ENCODE data around the gene ARL15.

Gene ARL15

GRCh38 chr5:54261596-54261995 lies 48.8 kb downstream of the ARL15 start:
- Histone ChIP-seq H3K36me3 (ENCODE audit: insufficient read depth, low read length) (no peaks in the 10 kb centered on the region), H3K4me1 (ENCODE audit: insufficient read depth, low read length) (0 out of 2 replicates have a peak, but pooled peaks cover 9% of the 10 kb centered on the region), H3K9me3 (ENCODE audit: control insufficient read depth, insufficient read depth, low read length) (no peaks in the 10 kb centered on the region), H3K9ac (ENCODE audit: low read depth, low read length) (no peak overlapping the region)

GRCh38 chr5:54259981-54260380 lies 50.4 kb downstream of the ARL15 start:
- Histone ChIP-seq H3K9me3 (ENCODE audit: control insufficient read depth, insufficient read depth, low read length) (no peaks in the 10 kb centered on the region), H3K4me1 (ENCODE audit: insufficient read depth, low read length) (0 out of 2 replicates have a peak, but pooled peaks cover 9% of the 10 kb centered on the region), H3K9ac (ENCODE audit: low read depth, low read length) (no peak overlapping the region), H3K36me3 (ENCODE audit: insufficient read depth, low read length) (no peaks in the 10 kb centered on the region)

- Histone ChIP-seq H3K4me1 (ENCODE audit: insufficient read depth, low read length) (0 out of 2 replicates have a peak, but pooled peaks cover 9% of the 10 kb centered on the region), H3K36me3 (ENCODE audit: insufficient read depth, low read length) (no peaks in the 10 kb centered on the region), H3K9ac (ENCODE audit: low read depth, low read length) (no peak overlapping the region), H3K9me3 (ENCODE audit: control insufficient read depth, insufficient read depth, low read length) (no peaks in the 10 kb centered on the region)
Observed at GRCh38 chr5:54259090-54259489, 51.3 kb downstream of the ARL15 start.

GRCh38 chr5:54257366-54258118 lies 52.8 kb downstream of the ARL15 start:
- Histone ChIP-seq H3K9me3 (ENCODE audit: control insufficient read depth, insufficient read depth, low read length) (no peaks in the 10 kb centered on the region), H3K4me1 (ENCODE audit: insufficient read depth, low read length) (0 out of 2 replicates have a peak, but pooled peaks cover 9% of the 10 kb centered on the region), H3K9ac (ENCODE audit: low read depth, low read length) (no peak overlapping the region), H3K36me3 (ENCODE audit: insufficient read depth, low read length) (no peaks in the 10 kb centered on the region)

- H3K4me1 ChIP-seq (ENCODE audit: insufficient read depth, low read length) = peaks cover 7% of the 10 kb centered on the region; the same call in 1 of the 2 replicates
- H3K9ac ChIP-seq (ENCODE audit: low read depth, low read length) = no peak overlapping the region
- no peaks in the 10 kb centered on the region for H3K9me3 ChIP-seq (ENCODE audit: control insufficient read depth, insufficient read depth, low read length)
- no peaks in the 10 kb centered on the region for H3K36me3 ChIP-seq (ENCODE audit: insufficient read depth, low read length)
Observed at GRCh38 chr5:54254482-54255198, 55.7 kb downstream of the ARL15 start.

- no peaks in the 10 kb centered on the region for H3K9me3 ChIP-seq (ENCODE audit: control insufficient read depth, insufficient read depth, low read length)
- H3K36me3 ChIP-seq (ENCODE audit: insufficient read depth, low read length) = no peaks in the 10 kb centered on the region
- no peak overlapping the region for H3K9ac ChIP-seq (ENCODE audit: low read depth, low read length)
- H3K4me1 ChIP-seq (ENCODE audit: insufficient read depth, low read length) = peaks cover 5% of the 10 kb centered on the region; the same call in 1 of the 2 replicates
Observed at GRCh38 chr5:54251981-54252380, 58.4 kb downstream of the ARL15 start.

GRCh38 chr5:54249210-54250028 lies 61.0 kb downstream of the ARL15 start:
- Histone ChIP-seq H3K4me1 (ENCODE audit: insufficient read depth, low read length) (peaks cover 5% of the 10 kb centered on the region; the same call in 1 of the 2 replicates), H3K9ac (ENCODE audit: low read depth, low read length) (no peak overlapping the region), H3K36me3 (ENCODE audit: insufficient read depth, low read length) (no peaks in the 10 kb centered on the region), H3K9me3 (ENCODE audit: control insufficient read depth, insufficient read depth, low read length) (no peaks in the 10 kb centered on the region)

- H3K4me1 ChIP-seq (ENCODE audit: insufficient read depth, low read length) = peaks cover 4% of the 10 kb centered on the region; the same call in 1 of the 2 replicates
- no peaks in the 10 kb centered on the region for H3K36me3 ChIP-seq (ENCODE audit: insufficient read depth, low read length)
- H3K9me3 ChIP-seq (ENCODE audit: control insufficient read depth, insufficient read depth, low read length) = no peaks in the 10 kb centered on the region
- no peak overlapping the region for H3K9ac ChIP-seq (ENCODE audit: low read depth, low read length)
Observed at GRCh38 chr5:54247226-54247625, 63.1 kb downstream of the ARL15 start.

GRCh38 chr5:54243483-54244080 lies 66.8 kb downstream of the ARL15 start:
- Histone ChIP-seq H3K9me3 (ENCODE audit: control insufficient read depth, insufficient read depth, low read length) (no peaks in the 10 kb centered on the region), H3K36me3 (ENCODE audit: insufficient read depth, low read length) (no peaks in the 10 kb centered on the region), H3K9ac (ENCODE audit: low read depth, low read length) (no peak overlapping the region), H3K4me1 (ENCODE audit: insufficient read depth, low read length) (no peaks in the 10 kb centered on the region)

- no peaks in the 10 kb centered on the region for H3K9me3 ChIP-seq (ENCODE audit: control insufficient read depth, insufficient read depth, low read length)
- H3K4me1 ChIP-seq (ENCODE audit: insufficient read depth, low read length) = no peaks in the 10 kb centered on the region
- no peak overlapping the region for H3K9ac ChIP-seq (ENCODE audit: low read depth, low read length)
- H3K36me3 ChIP-seq (ENCODE audit: insufficient read depth, low read length) = no peaks in the 10 kb centered on the region
Observed at GRCh38 chr5:54242297-54242696, 68.1 kb downstream of the ARL15 start.

- no peaks in the 10 kb centered on the region; the same call in 1 of the 2 replicates for H3K36me3 ChIP-seq (ENCODE audit: insufficient read depth, low read length)
- no peak overlapping the region for H3K9ac ChIP-seq (ENCODE audit: low read depth, low read length)
- no peaks in the 10 kb centered on the region for H3K9me3 ChIP-seq (ENCODE audit: control insufficient read depth, insufficient read depth, low read length)
Observed at GRCh38 chr5:54234304-54234933, 76.0 kb downstream of the ARL15 start.

GRCh38 chr5:54230936-54231685 lies 79.3 kb downstream of the ARL15 start:
- Histone ChIP-seq H3K4me1 (ENCODE audit: insufficient read depth, low read length) (peaks cover 2% of the 10 kb centered on the region; the same call in 1 of the 2 replicates), H3K36me3 (ENCODE audit: insufficient read depth, low read length) (no peaks in the 10 kb centered on the region; the same call in 1 of the 2 replicates), H3K9me3 (ENCODE audit: control insufficient read depth, insufficient read depth, low read length) (no peaks in the 10 kb centered on the region), H3K9ac (ENCODE audit: low read depth, low read length) (no peak overlapping the region)

More at GRCh38 chr5:54234304-54234933, 76.0 kb downstream of the ARL15 start:
- H3K4me1 ChIP-seq (ENCODE audit: insufficient read depth, low read length) = no peaks in the 10 kb centered on the region
